IPS-NIHi11 (cell line): Measurements from ENCODE around the gene EPHB1.
"Not testable (repeated sequence)": the region's sequence is repeated elsewhere in the genome, so short reads cannot be mapped to it uniquely, and the experiment has no call there.

ENCODE experiments used
- DNase-seq: peaks from one replicate; pipeline ENCODE4 v3.0.0; 2012; ENCODE audit warnings: mixed read lengths, low spot score

Gene EPHB1

GRCh38 chr3:135005616-135006015 is 210.6 kb downstream of the EPHB1 start:
- DNase-seq: not testable (repeated sequence)

- no peak for DNase-seq
These were observed 212.5 kb downstream of the EPHB1 start for GRCh38 chr3:135007607-135008006.

DNA sequence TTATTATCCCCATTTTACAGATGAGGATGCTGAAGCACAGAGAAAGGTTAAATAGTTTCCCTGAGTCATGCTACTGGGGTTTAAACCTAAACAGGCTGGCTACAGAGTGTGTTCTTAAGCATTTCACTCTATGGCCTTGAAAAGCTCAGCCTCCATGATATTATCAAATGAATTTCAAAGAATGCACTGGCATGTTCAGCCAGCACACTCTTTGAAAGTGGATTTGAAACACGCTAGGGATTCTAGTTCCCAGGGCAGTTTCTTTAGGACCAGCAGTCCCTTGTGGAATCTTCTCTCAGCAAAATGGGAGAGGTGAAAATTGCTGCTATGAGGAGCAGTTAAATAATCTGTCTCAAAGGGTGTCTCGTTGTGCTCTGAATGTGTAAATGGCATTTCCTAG is 213.3 kb downstream of the EPHB1 start:
- no peak for DNase-seq

GRCh38 chr3:135009014-135009413 is 214.0 kb downstream of the EPHB1 start:
- DNase-seq: no peak

DNA sequence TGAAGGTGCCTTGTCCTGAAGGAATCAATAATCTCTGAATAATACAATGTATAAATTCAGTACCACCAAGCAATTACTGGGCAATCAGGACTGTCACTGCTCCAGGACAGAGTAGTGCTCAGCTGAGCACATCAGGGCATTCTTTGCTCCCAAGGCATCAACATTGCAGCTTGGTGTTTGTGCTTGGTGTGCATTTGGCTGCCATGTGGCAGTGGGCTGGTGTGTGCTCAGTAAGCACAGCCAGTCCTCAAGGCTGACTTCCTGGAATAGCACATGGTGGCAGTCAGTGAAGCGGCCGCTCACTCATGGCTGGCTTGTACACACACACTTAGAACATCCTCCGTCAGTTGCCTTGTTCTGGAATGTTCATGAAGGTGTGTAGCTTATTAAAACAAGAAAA is 217.0 kb downstream of the EPHB1 start:
- DNase-seq: no peak

- no peak for DNase-seq
These were observed 218.1 kb downstream of the EPHB1 start for GRCh38 chr3:135013206-135013605.

GRCh38 chr3:135014566-135014965 is 219.5 kb downstream of the EPHB1 start:
- no peak for DNase-seq

- DNase-seq: no peak
These were observed 222.2 kb downstream of the EPHB1 start for GRCh38 chr3:135017003-135017893.

GRCh38 chr3:135018149-135018923 is 223.3 kb downstream of the EPHB1 start:
- no peak for DNase-seq

GRCh38 chr3:135020181-135020580 is 225.1 kb downstream of the EPHB1 start:
- DNase-seq: no peak

GRCh38 chr3:135023996-135024658 is 229.1 kb downstream of the EPHB1 start:
- DNase-seq: no peak

GRCh38 chr3:135030768-135031615 is 235.9 kb downstream of the EPHB1 start:
- not testable (repeated sequence) for DNase-seq

DNA sequence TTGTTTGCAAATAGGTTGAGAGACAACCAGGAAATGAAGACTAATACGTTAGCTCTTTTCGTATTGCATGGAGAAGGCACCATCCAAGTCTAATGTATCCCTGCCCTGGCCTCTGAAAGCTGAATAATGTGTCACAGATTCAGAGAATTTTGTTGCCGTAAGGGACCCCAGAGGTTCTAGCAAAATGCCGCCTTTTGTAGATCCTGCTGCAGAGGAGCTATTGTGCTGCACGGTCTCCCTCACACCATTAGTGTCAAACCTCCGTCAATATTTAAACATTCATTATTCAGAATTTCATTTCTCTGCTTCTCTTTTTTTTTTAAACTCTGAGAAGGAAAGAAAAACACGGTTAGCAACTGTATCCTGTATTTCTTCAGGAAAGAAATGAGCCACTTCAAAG is 238.7 kb downstream of the EPHB1 start:
- no peak for DNase-seq

DNA sequence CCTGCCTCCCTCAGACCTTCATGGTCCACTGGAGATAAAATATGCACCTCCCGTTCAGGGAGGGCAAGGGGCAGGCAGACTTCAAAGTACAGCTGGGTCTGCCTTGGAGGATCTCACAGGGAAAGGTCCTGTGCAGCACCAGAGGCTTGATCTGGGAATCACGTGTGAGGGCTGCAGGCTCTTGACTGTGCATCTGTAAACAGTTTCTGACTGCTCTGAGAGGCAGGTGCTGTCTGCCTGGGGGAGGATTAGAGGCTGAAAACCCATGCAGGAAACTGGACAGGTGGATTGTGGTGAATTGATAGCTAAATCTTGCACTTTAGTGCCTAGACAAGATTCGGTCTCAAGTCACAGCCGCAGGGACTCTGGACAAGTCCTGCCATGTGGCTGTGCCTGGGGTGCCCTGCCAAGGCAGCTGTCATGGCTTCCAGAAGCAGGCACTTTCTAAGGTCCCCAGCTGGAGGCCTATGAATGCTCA is 239.3 kb downstream of the EPHB1 start:
- DNase-seq: no peak

GRCh38 chr3:135034891-135035440 is 239.9 kb downstream of the EPHB1 start:
- DNase-seq: no peak

DNA sequence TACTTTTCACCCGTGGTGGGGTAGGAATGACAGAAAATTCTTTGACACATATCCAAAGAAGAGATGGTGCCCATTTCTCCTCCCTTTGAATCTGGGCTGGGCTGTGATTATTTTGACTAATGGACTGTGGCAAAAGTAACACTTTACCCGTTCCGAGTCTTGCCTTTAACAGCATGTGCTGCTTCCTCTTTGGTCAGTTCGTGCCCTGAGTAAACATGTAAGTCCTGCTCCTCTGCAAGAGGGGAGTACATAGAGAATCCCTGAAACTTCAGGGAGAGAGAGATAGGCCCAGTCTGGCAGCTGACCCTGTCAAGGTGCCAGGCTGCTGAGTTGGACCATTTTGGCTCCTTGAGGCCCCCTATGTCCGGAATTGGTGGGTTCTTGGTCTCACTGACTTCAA is 243.1 kb downstream of the EPHB1 start:
- DNase-seq: no peak

DNA sequence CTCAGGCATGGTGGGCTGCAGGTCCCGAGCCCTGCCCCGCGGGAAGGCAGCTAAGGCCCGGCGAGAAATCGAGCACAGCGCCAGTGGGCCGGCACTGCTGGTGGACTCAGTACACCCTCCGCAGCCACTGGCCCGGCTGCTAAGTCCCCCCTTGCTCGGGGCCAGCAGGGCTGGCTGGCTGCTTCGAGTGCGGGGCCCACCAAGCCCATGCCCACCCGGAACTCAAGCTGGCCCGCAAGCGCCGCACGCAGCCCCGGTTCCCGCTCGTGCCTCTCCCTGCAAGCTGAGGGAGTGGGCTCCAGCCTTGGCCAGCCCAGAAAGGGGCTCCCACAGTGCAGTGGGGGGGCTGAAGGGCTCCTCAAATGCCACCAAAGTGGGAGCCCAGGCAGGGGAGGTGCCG is 244.5 kb downstream of the EPHB1 start:
- not testable (repeated sequence) for DNase-seq

- no peak for DNase-seq
These were observed 245.5 kb downstream of the EPHB1 start for GRCh38 chr3:135040321-135041240.

DNA sequence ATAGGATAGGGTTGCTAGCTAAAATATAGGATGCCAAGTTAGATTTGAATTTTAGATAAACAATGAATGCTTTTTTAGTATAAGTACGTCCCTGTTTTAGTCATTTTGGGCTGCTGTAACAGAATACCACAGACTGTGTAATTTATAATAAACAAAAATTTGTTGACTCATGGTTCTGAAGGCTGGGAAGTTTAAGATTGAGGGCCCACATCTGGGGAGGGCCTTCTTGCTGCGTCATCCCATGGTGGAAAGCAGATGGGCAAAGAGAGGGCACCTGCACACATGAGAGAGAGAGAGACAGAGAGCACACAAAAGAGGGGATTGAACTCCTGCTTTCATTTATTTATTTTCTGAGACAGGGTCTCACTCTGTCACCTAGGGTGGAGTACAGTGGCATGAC is 246.5 kb downstream of the EPHB1 start:
- DNase-seq: no peak

DNA sequence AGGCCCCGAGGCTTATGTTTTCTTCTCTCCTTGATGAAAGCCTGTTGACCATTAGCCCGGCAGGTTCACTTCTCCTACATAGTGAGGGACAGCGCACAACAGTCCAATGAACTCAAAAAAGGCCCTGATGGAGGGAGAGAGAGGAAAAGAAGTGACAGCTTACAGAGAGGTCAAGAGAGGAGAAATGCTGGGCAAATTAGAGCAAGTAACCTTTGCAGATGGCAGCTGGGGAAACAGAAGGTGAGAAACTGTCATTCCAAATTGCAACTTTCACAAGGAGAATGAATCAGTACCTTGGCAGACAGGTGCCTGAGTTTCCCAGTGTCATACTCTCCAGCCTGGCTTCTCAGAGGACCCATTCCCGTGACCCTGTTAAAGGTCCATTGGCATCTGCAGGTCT is 252.0 kb downstream of the EPHB1 start:
- no peak for DNase-seq
